CD1c-positive myeloid dendritic cell (primary cell): ENCODE results near the gene FCMR.
"Not testable (repeated sequence)": the region's sequence is repeated elsewhere in the genome, so short reads cannot be mapped to it uniquely, and the experiment has no call there.

Source experiments
- DNase-seq: peaks from one replicate; pipeline ENCODE4 v3.0.0-alpha.2; 2016; ENCODE audit errors: extremely low spot score

Gene FCMR

DNA sequence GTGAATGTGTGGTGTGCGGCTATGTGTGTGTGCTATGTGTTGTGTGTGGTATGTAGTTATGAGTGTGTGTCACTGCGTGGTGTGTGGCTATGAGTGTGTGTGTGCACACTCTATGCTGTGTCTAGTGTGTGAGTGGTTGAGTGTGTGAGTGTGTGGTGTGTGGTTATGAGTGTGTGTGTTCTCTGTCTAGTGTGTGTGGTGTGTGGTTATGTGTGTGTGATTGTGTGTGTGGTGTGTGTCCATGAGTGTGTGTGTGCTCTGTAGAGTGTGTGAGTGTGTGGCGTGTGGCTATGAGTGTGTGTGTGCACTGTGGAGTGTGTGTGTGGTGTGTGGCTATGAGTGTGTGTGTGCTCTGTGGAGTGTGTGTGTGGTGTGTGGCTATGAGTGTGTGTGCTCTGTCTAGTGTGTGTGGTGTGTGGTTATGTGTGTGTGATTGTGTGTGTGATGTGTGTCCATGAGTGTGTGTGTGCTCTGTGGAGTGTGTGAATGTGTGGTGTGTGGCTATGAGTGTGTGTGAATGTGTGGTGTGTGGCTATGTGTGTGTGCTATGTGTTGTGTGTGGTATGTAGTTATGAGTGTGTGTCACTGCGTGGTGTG is 2.3 kb upstream of the FCMR start:
- DNase-seq = not testable (repeated sequence)

- DNase-seq = peak; percentile 66
Measured at GRCh38 chr1:206923009-206923960, 1.5 kb upstream of the FCMR start.

DNA sequence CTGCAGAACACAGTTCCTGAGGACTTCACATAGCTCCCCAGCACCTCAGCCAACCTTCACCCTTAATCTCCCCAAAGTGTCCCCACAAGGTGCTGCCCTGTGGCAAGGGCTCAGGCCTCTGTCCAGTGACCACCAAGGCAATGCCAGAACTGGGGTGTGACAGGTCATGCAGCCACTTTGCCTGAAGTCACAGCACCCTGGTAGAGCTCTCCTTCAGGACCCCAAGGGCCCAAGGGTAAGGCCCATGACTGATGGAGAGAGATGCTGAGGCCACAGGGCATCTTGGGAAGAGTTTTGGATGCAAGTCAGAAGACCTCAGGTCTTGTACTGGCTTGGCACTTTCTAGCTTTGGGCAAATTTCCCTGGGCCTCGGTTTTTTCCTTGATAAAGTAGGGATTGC is 783 bp upstream of the FCMR start:
- DNase-seq = no peak

- DNase-seq = no peak
Measured at GRCh38 chr1:206918076-206918475, 3.7 kb downstream of the FCMR start.

- DNase-seq = no peak
Measured at GRCh38 chr1:206916000-206916709, 5.6 kb downstream of the FCMR start.

GRCh38 chr1:206915030-206915735 is 6.6 kb downstream of the FCMR start:
- no peak for DNase-seq

DNA sequence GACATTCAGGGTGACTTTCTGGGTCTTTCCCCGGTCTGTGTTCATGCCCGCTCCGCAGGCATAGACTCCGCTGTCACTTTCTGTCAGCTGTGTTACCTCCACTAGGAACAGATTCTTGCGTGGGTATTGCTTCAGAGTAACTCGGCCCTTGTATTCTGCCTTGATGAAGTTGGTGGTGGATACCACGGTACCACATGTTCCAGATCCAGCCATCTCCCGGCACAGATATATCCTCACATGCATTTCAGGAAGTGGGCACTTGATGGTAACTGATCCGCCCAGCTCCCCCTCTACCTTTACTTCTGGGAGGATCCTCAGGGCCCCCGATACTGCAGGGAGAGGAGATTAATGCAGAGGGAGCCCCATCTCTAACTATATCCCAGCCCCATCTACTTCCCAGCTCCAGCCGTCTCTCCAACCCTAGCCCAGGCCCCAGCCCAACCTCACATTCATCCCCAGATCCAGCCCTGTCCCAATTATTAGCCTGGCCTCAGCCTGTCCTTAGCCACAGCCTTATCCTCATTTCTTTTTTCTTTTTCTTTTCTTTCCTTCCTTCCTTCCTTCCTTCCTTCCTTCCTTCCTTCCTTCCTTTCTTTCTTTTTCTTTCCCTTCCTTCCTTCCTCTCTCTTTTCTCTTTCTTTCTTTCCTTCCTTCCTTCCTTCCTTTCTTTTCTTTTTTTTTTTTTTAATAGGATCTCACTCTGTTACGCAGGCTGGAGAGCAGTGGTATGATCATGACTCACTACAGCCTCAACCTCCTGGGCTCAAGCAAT is 7.8 kb downstream of the FCMR start:
- no peak for DNase-seq

- peak; percentile 87 for DNase-seq
Measured at GRCh38 chr1:206912445-206913095, 9.2 kb downstream of the FCMR start.

DNA sequence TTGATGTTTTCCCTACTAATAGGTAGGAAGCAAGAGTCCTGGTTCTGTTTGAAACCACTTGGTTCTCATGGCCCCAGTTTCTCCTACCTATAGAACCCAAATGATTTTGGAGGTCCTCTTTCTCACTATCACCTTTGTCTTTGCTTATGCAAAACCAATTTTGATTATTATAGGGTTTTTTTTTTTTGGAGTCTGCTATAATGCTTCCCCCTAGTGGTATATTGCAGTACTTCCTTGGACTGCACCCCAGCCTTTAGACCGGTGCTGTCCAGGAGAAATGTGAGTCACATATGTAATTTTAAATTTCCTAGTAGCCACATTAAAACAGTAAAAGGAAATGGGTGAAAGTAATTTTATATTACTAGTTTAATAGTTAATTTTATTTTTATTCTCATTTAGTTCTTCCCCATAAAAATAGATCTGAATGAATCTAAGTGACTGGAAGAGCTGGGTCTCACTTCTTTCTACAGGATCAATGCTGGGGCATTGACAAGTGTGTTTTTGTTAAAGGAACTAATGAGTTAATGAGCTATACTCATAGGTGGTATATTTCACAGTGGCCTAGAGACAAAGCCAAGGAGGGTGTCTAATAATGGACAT is 10.6 kb downstream of the FCMR start:
- DNase-seq = peak; percentile 64

DNA sequence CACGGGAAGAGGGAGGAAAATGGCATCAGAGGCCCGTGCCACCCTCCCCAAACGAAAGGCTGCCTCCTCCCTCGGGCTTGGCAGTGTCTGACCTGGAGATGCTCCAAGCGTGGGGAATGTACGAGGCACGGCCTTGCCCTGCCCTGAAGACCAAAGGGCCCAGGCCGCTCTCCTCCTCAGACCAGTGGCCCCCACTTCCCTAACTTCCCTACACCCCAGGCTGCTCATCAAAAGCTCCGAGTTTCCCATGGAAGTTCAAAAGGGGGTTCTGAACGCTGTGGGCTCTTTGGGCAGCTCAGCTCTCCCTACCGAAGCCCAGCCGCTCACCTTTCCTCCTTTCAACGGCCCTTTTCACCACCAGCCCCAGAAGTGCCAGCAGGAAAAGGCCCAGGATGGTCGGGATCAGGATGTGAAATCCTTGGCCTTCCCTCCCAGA is 11.8 kb downstream of the FCMR start:
- DNase-seq = no peak

DNA sequence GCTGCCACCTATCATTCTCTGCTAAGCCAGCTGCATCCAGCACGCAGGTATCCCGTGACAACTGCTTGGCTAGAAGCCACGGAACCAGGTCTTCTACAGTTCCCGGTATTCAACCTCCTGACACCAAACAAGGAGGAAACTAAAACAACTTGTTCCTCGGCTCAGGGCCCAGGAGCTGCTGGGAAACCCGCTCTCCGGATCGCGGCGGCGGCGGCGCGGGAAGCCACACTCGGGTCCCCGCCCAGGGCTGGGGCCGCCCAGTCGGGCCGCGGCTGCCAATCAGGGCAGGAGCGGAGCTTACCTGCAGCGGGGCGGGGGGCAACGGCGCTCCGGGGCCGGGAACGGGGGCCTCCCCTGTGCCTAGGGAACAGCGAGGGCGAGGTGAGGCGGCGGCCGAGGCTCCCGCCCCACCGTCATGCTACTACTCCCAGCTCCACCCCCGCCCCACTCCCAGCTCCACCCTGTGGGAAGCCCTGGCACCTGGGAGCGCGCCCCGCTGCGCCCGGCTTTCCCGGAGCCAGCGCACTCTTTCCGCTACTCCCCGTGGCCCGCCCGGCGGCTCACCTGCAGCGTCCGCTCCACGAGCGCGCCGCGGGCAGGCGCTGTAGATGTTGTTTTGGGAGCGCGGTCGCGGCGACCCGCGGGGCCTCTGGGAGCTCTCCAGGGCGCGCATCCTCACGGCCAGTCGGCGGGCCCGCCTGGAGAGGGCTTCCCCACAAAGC is 12.4 kb downstream of the FCMR start:
- peak; percentile 34 for DNase-seq

GRCh38 chr1:206908038-206908437 is 13.7 kb downstream of the FCMR start:
- no peak for DNase-seq

GRCh38 chr1:206907304-206907991 is 14.3 kb downstream of the FCMR start:
- DNase-seq = no peak

DNA sequence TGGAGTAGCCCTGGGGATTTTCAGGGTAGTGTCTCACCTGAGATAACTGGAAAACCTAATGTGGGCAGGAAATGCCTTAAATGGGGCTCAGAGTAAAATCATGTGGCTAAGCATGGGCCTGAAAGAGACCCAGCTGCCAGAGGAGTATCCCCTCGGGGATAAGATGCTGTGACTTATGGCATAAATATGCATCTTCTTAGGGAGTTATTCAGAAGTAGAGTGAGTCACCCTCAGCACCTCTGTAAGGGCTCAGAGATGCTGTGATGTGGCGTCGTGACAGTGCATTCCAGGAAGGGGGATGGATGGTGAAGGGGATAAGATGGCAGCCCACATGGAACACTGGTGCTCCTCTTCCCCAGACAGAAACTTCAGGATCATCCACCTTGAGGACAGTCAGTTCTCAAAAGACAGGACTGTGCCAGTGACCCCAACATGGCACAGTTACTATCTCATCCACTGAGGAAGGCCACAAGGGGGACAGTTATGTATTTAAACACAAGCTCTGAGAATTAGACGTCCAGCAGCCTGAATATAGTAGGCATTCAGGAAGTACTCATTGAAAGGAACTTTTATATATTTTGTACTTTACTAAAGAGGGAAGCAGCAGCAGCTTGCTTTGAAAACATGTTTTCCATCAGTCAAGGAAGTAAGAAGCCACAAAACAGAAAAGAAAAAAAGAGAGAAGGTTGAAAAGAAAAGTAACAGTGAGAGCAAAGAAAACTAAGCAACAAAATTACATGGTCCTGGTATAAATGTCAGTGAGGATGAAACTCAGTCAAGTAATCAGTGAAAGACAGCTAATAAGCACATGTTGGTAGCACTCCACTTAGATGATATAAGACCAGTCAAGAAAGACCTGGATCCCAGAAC is 16.2 kb downstream of the FCMR start:
- DNase-seq = no peak

- DNase-seq = no peak
Measured at GRCh38 chr1:206904423-206905142, 17.2 kb downstream of the FCMR start.

DNA sequence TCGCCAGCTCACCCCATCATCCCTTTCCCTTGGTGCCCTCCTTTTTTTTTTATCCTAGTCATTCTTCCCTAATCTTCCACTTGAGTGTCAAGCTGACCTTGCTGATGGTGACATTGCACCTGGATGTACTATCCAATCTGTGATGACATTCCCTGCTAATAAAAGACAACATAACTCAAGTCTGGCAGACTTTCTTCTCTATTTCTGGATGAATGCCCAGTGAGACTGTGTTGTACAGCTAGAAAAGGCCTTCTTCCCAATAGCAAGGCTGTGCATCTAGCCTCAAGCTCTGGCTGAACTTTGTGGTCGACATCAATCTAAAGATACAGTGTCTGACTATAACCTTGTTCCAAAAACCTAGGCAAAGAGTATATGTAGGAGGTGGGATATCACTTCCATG is 18.1 kb downstream of the FCMR start:
- no peak for DNase-seq

DNA sequence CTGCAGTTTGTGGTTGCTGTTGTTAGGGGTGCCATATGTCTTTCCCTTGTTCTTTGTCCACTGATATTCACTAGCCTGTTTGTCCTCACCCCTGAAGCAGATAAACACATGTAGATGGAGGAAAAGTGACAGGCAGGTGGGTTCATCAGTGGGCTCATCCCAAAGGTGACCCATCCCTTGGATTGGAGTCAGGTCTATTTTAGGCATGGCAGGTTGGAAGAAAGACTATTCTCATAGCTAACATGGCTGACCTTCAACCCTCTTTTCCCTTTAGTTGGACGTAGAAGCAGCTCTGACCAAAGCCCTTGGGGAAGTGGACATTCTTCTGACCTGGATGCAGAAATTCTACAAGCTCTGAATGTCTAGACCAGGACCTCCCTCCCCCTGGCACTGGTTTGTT is 19.0 kb downstream of the FCMR start:
- no peak for DNase-seq
